PC-3 (cell line): ENCODE data around the gene TET2. TPM values are rescaled to one million over a fixed set of nuclear protein-coding genes. Genes with fewer than 3 reads are reported as not detected.

Source experiments
- ATAC-seq: fragments of 200-7000 bp; cut with Tn5 transposase; 2 replicates; pipeline ENCODE4 v1.9.1; 2020; ENCODE audit warnings: mild to moderate bottlenecking, moderate library complexity
- BruUV-seq: library from RNA; stranded (reverse); fragments of 400-500 nt; replicated peaks from 2 replicates; lab custom pipeline; 2021; lab: Mats Ljungman, UMichigan
- CTCF ChIA-PET: fragments of 300-600 bp; sonication (Branson Sonifier 250); formaldehyde crosslinking; loops from one replicate; lab custom pipeline; 2022; ENCODE audit warnings: antibody characterized with exemption; lab: Charles Lee
- POLR2A ChIA-PET: fragments of 300-600 bp; sonication (Branson Sonifier 250); formaldehyde crosslinking; loops from one replicate; lab custom pipeline; 2022; ENCODE audit warnings: antibody characterized with exemption; ENCODE audit not compliant: unreplicated experiment; lab: Charles Lee
- DNase-seq: peaks from one replicate; pipeline ENCODE4 v3.0.0-alpha.2; 2015
- H2AFZ ChIP-seq: fragments of 300-600 bp; sonication (generic); 2 replicates; pipeline ENCODE4 v1.6.0; 2016; ENCODE audit warnings: antibody characterized with exemption, low read length
- H3F3A ChIP-seq: fragments of 300-600 bp; sonication (generic); one replicate; pipeline ENCODE4 v1.6.0; 2017; ENCODE audit warnings: antibody characterized with exemption, low read length, control low read depth, mild to moderate bottlenecking; ENCODE audit not compliant: unreplicated experiment
- H3K27ac ChIP-seq: fragments of 300-600 bp; sonication (generic); 2 replicates; pipeline ENCODE4 v1.5.1; 2016; ENCODE audit warnings: mild to moderate bottlenecking, low read length
- H3K27me3 ChIP-seq: fragments of 300-600 bp; sonication (generic); 2 replicates; pipeline ENCODE4 v1.6.1; 2016; ENCODE audit warnings: low read length, mixed read lengths
- H3K36me3 ChIP-seq: fragments of 300-600 bp; sonication (generic); 2 replicates; pipeline ENCODE4 v1.6.1; 2016; ENCODE audit warnings: low read depth, mixed run types, low read length, mixed read lengths
- H3K4me1 ChIP-seq: fragments of 300-600 bp; sonication (generic); 2 replicates; pipeline ENCODE4 v1.5.1; 2016; ENCODE audit warnings: low read length; ENCODE audit not compliant: insufficient read depth
- H3K4me2 ChIP-seq: fragments of 300-600 bp; sonication (generic); 2 replicates; pipeline ENCODE4 v1.6.0; 2016; ENCODE audit warnings: low read length
- H3K4me3 ChIP-seq: fragments of 300-600 bp; sonication (generic); 2 replicates; pipeline ENCODE4 v1.5.1; 2016; ENCODE audit warnings: mild to moderate bottlenecking, low read length, mixed read lengths
- H3K79me2 ChIP-seq: fragments of 300-600 bp; sonication (generic); 2 replicates; pipeline ENCODE4 v1.6.1; 2017; ENCODE audit warnings: low read length, mixed read lengths
- H3K9ac ChIP-seq: fragments of 300-600 bp; sonication (generic); 2 replicates; pipeline ENCODE4 v1.6.0; 2016; ENCODE audit warnings: mild to moderate bottlenecking, low read length
- H3K9me2 ChIP-seq: fragments of 300-600 bp; sonication (generic); replicated peaks from 2 replicates; pipeline ENCODE4 v1.6.1; 2016; ENCODE audit warnings: mixed run types, low read length, mixed read lengths
- H3K9me3 ChIP-seq: fragments of 300-600 bp; sonication (generic); 2 replicates; pipeline ENCODE4 v1.6.1; 2016; ENCODE audit warnings: low read length, mixed read lengths
- H4K20me1 ChIP-seq: fragments of 300-600 bp; sonication (generic); 2 replicates; pipeline ENCODE4 v1.6.1; 2016; ENCODE audit warnings: low read length, mixed read lengths
- CTCF ChIP-seq: fragments of 300-600 bp; sonication (generic); conservative IDR thresholded peaks from 2 replicates; pipeline ENCODE4 v1.5.1; 2017; ENCODE audit warnings: antibody characterized with exemption, low read depth, mild to moderate bottlenecking, low read length
- EZH2 ChIP-seq: fragments of 300-600 bp; sonication (generic); IDR thresholded peaks from one replicate; pipeline ENCODE4 v1.6.1; 2017; ENCODE audit warnings: antibody characterized with exemption, mild to moderate bottlenecking, low read length; ENCODE audit not compliant: unreplicated experiment
- EZH2phosphoT487 ChIP-seq: fragments of 300-600 bp; sonication (generic); IDR thresholded peaks from 2 replicates; pipeline ENCODE4 v1.6.1; 2018; ENCODE audit warnings: mild to moderate bottlenecking, antibody characterized with exemption, low read length, borderline replicate concordance
- intact Hi-C: fragments of 100-400 bp; cut with micrococcal nuclease; formaldehyde crosslinking; loops from 2 replicates; pipeline ENCODE4 v1.9.0; 2023
- total RNA-seq: library from RNA; depleted of rRNA; stranded (reverse); fragments of >200 nt; gene quantifications from 2 replicates; pipeline ENCODE4 v1.2.3, GENCODE V29; 2014

The TET2 gene
- total RNA-seq, 1 experiment from 2014 or later = 5.6 TPM

GRCh38 chr4:105145156-105145902 lies 1.3 kb upstream of the TET2 start:
- H4K20me1 ChIP-seq = peaks cover 8% of the 10 kb centered on the region; the same call in 1 of the 2 replicates
- peak overlapping the region; percentile 92 for H3K4me2 ChIP-seq
- ATAC-seq (no peak), DNase-seq (no peak)
- CTCF ChIA-PET = no interaction called here
- peak overlapping the region; percentile 99 for H3K4me3 ChIP-seq
- peaks cover 22% of the 10 kb centered on the region for H3K4me1 ChIP-seq
- H3K9ac ChIP-seq = no peak overlapping the region
- H3K79me2 ChIP-seq = peaks cover 36% of the 10 kb centered on the region
- H3K36me3 ChIP-seq = no peaks in the 10 kb centered on the region
- H3K9me3 ChIP-seq = no peaks in the 10 kb centered on the region
- no peaks in the 10 kb centered on the region for H3K27me3 ChIP-seq
- POLR2A ChIA-PET = no interaction called here
- no peaks in the 10 kb centered on the region for H3K9me2 ChIP-seq
- H2AFZ ChIP-seq = peak overlapping the region; percentile 98
- H3K27ac ChIP-seq = no peak overlapping the region
- intact Hi-C loops = loop anchor here (10.0 kb wide), 2 partner anchors 209 to 249 kb away; no protein-coding TSS in a partner anchor
- H3F3A ChIP-seq = no peaks in the 10 kb centered on the region
- BruUV-seq = no TSS peak
- no peak for TF ChIP-seq CTCF
- no peak for TF ChIP-seq EZH2phosphoT487
- TF ChIP-seq EZH2 = no peak

- TF ChIP-seq EZH2 = no peak
- TF ChIP-seq EZH2phosphoT487 = no peak
- no peak for TF ChIP-seq CTCF
- ChIA-PET POLR2A (no interaction called here), CTCF (no interaction called here)
- H3K4me2 ChIP-seq = peak overlapping the region; percentile 92
- H3K9me2 ChIP-seq = no peaks in the 10 kb centered on the region
- H3K4me3 ChIP-seq = peak overlapping the region; percentile 99
- peak; percentile 8 for ATAC-seq
- peak overlapping the region; percentile 98 for H2AFZ ChIP-seq
- no TSS peak for BruUV-seq
- H3K27me3 ChIP-seq = no peaks in the 10 kb centered on the region
- H3K79me2 ChIP-seq = peaks cover 42% of the 10 kb centered on the region
- no peak for DNase-seq
- peak overlapping the region; percentile 95 for H3K9ac ChIP-seq
- H3K9me3 ChIP-seq = no peaks in the 10 kb centered on the region
- H3K27ac ChIP-seq = no peak overlapping the region
- H3K36me3 ChIP-seq = no peaks in the 10 kb centered on the region
- peaks cover 8% of the 10 kb centered on the region; the same call in 1 of the 2 replicates for H4K20me1 ChIP-seq
- intact Hi-C loops = loop anchor here (2.0 to 10.0 kb wide), 3 partner anchors 51 to 249 kb away; no protein-coding TSS in a partner anchor
- peaks cover 22% of the 10 kb centered on the region for H3K4me1 ChIP-seq
- no peaks in the 10 kb centered on the region for H3F3A ChIP-seq
Measured at GRCh38 chr4:105145903-105146275, 787 bp upstream of the TET2 start.
